GM12892 (cell line): ENCODE data around the gene MAP4K3.

Experiments
- DNase-seq: peaks from one replicate; pipeline ENCODE4 v3.0.0; 2011; ENCODE audit not compliant: insufficient read length
- FAIRE-seq: peaks from 2 replicates; lab custom pipeline; 2011; peaks lifted over from hg19 to GRCh38; lab: Jason Lieb, UNC
- POLR2A ChIP-seq: IDR thresholded peaks from 2 replicates; pipeline ENCODE4 v1.6.1; 2011; ENCODE audit warnings: low read depth, low read length, control low read depth
- POLR2AphosphoS5 ChIP-seq: IDR thresholded peaks from 2 replicates; pipeline ENCODE4 v1.6.1; 2011; ENCODE audit warnings: low read depth, low read length, control low read depth
- TAF1 ChIP-seq: IDR thresholded peaks from 2 replicates; pipeline ENCODE4 v1.6.1; 2011; ENCODE audit warnings: low read depth, mild to moderate bottlenecking, control low read depth, low read length, borderline replicate concordance

The MAP4K3 gene

GRCh38 chr2:39468579-39469451 is 31.7 kb upstream of the MAP4K3 start:
- TF ChIP-seq POLR2A, result no peak
- TF ChIP-seq POLR2AphosphoS5, result no peak
- no peak for TF ChIP-seq TAF1
- FAIRE-seq (no peak), DNase-seq (no peak)

DNA sequence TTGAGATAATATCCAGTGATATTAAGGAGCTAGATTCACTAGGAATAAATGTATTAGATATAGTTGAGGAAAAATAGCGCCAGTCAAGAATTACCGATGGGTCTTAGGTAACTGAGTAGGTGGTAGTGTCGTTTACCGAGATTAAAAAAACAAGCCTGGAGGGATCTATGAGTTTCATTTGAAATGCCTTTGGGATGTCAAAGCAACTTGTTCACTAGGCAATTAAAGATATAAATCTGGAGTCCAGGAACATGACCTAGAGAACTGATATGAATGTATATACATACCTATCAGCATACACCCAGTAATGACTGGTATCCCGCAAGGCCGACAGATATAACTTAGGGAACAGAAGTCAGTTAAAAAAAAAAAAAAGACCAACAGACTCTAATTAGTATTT is 29.2 kb upstream of the MAP4K3 start:
- TF ChIP-seq POLR2AphosphoS5, result no peak
- no peak for TF ChIP-seq TAF1
- TF ChIP-seq POLR2A, result no peak
- DNase-seq (no peak), FAIRE-seq (no peak)

- DNase-seq, result no peak
- no peak for FAIRE-seq
- no peak for TF ChIP-seq POLR2A
- TF ChIP-seq POLR2AphosphoS5, result no peak
- TF ChIP-seq TAF1, result no peak
Measured at GRCh38 chr2:39464864-39465263, 27.8 kb upstream of the MAP4K3 start.

DNA sequence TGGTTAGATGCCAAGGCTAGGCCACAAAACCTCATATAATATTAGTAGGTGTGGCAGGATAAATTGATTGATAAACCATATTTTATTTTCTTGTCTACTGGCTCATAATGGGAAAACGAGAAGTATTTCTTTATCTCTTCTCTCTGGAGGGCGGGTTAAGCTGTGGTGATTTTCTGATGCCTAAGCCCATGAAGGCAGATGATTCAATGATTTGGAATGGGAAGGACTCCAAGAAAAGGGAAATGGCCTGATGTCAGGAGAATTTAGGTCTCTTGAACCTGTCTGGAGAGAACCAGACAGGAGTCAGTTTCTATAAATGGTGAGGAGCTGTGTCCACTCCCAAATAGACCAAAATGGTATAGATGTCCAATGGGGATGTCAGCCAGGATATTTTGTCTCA is 18.7 kb upstream of the MAP4K3 start:
- no peak for TF ChIP-seq POLR2A
- TF ChIP-seq POLR2AphosphoS5, result no peak
- no peak for TF ChIP-seq TAF1
- DNase-seq (no peak), FAIRE-seq (no peak)

GRCh38 chr2:39452396-39452795 is 15.3 kb upstream of the MAP4K3 start:
- TF ChIP-seq POLR2A (no peak), POLR2AphosphoS5 (no peak), TAF1 (no peak)
- FAIRE-seq, result no peak
- DNase-seq, result no peak

GRCh38 chr2:39451954-39452353 is 14.9 kb upstream of the MAP4K3 start:
- no peak for DNase-seq
- no peak for TF ChIP-seq POLR2A
- no peak for TF ChIP-seq POLR2AphosphoS5
- no peak for TF ChIP-seq TAF1
- FAIRE-seq, result no peak

GRCh38 chr2:39448169-39448502 is 11.1 kb upstream of the MAP4K3 start:
- DNase-seq (no peak), FAIRE-seq (no peak)
- TF ChIP-seq POLR2AphosphoS5, result no peak

GRCh38 chr2:39447266-39448168 is 10.4 kb upstream of the MAP4K3 start:
- TF ChIP-seq POLR2A (no peak), POLR2AphosphoS5 (no peak), TAF1 (no peak)
- DNase-seq, result no peak
- no peak for FAIRE-seq

DNA sequence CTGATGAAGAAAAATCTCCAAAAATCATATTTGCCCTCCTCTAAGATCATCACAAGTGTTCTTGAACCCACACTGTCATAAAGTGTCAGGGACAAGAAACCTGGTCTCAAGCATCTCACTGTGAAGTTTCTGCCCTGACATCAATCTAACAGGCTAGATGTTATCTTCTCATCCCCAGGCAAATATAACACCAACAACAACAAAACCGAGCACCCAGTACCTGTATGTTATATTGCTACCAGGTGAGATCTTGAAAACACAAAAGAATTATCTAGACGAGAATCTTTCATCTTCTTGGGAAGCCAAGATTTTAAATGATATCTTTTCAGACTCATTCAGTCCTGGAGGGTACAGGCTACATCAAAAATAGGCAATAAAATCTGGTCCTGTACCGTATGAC is 8.8 kb upstream of the MAP4K3 start:
- DNase-seq, result no peak
- FAIRE-seq, result no peak
- no peak for TF ChIP-seq POLR2A
- no peak for TF ChIP-seq TAF1
- TF ChIP-seq POLR2AphosphoS5, result no peak

- TF ChIP-seq TAF1 (no peak), POLR2AphosphoS5 (no peak), POLR2A (no peak)
- FAIRE-seq, result no peak
- DNase-seq, result no peak
Measured at GRCh38 chr2:39443009-39443408, 5.9 kb upstream of the MAP4K3 start.

GRCh38 chr2:39437522-39438296 is 624 bp upstream of the MAP4K3 start:
- DNase-seq (peak; percentile 29), FAIRE-seq (peak; percentile 83)
- no peak for TF ChIP-seq POLR2AphosphoS5
- TF ChIP-seq POLR2A, result no peak
- TF ChIP-seq TAF1, result no peak
